GM12878 (cell line): ENCODE results near the gene GRAMD1A. TPM values are rescaled to one million over a fixed set of nuclear protein-coding genes. Genes with fewer than 3 reads are reported as not detected.
A peak's percentile ranks its signal among the peaks of the same experiment; 100 is the strongest.
"Not testable (repeated sequence)": the region's sequence is repeated elsewhere in the genome, so short reads cannot be mapped to it uniquely, and the experiment has no call there.

ENCODE experiments used
- ATAC-seq: fragments of 200-7000 bp; cut with Tn5 transposase; 3 replicates; pipeline ENCODE4 v1.9.1; 2020; ENCODE audit warnings: mild to moderate bottlenecking, moderate library complexity
- BruUV-seq: library from RNA; stranded (reverse); fragments of 400-500 nt; replicated peaks from 2 replicates; lab custom pipeline; 2021; lab: Mats Ljungman, UMichigan
- CTCF ChIA-PET: fragments of 300-600 bp; sonication (Branson Sonifier 250); formaldehyde crosslinking; extraction: SDS; loops from one replicate; lab custom pipeline; 2021; ENCODE audit warnings: inconsistent platforms; lab: Yijun Ruan, JAX
- POLR2A ChIA-PET: fragments of 350-600 bp; formaldehyde crosslinking; extraction: SDS; loops from one replicate; lab custom pipeline; 2021; ENCODE audit warnings: inconsistent platforms; lab: Charles Lee
- RAD21 ChIA-PET: fragments of 300-600 bp; sonication (Branson Sonifier 250); formaldehyde crosslinking; loops from one replicate; lab custom pipeline; 2023; ENCODE audit warnings: antibody characterized with exemption; ENCODE audit not compliant: unreplicated experiment; lab: Charles Lee
- SMC1A ChIA-PET: fragments of 300-600 bp; sonication (Branson Sonifier 250); formaldehyde crosslinking; loops from one replicate; lab custom pipeline; 2023; ENCODE audit not compliant: unreplicated experiment, uncharacterized antibody; lab: Charles Lee
- DNase-seq: peaks from one replicate; pipeline ENCODE4 v3.0.0-alpha.2; 2011; ENCODE audit warnings: low read depth, low spot score
- FAIRE-seq: peaks from 3 replicates; lab custom pipeline; 2011; peaks lifted over from hg19 to GRCh38; lab: Jason Lieb, UNC
- H2AFZ ChIP-seq: 2 replicates; pipeline ENCODE4 v1.6.0; 2011; ENCODE audit warnings: low read depth, low read length, control low read depth; ENCODE audit not compliant: control insufficient read depth
- H3K27ac ChIP-seq: 2 replicates; pipeline ENCODE4 v1.5.1; 2011; ENCODE audit warnings: control low read depth; ENCODE audit not compliant: control insufficient read depth, insufficient read depth
- H3K27me3 ChIP-seq, 2 experiments: replicated peaks in 1 of 2; 2 replicates each; pipeline versions ENCODE4 v1.6.0 to v1.6.1; 2011; ENCODE audit warnings: low read length in 1 of 2; ENCODE audit not compliant: control insufficient read depth in 2 of 2, insufficient read depth in 2 of 2
- H3K36me3 ChIP-seq, 2 experiments: 2 replicates each; pipeline ENCODE4 v1.5.1; 2011; ENCODE audit warnings: low read length in 1 of 2; ENCODE audit not compliant: control insufficient read depth in 2 of 2, insufficient read depth in 2 of 2
- H3K4me1 ChIP-seq: 2 replicates; pipeline ENCODE4 v1.6.1; 2011; ENCODE audit warnings: mild to moderate bottlenecking, low read length, moderate library complexity, mixed read lengths; ENCODE audit not compliant: control insufficient read depth, insufficient read depth
- H3K4me2 ChIP-seq: 2 replicates; pipeline ENCODE4 v1.6.0; 2011; ENCODE audit warnings: control low read depth; ENCODE audit not compliant: control insufficient read depth, insufficient read depth
- H3K4me3 ChIP-seq: fragments of 200-600 bp; sonication (generic); 2 replicates; pipeline ENCODE4 v1.5.1; 2016
- H3K79me2 ChIP-seq: 2 replicates; pipeline ENCODE4 v1.6.0; 2011; ENCODE audit warnings: low read length; ENCODE audit not compliant: control insufficient read depth, insufficient read depth
- H3K9ac ChIP-seq: 2 replicates; pipeline ENCODE4 v1.8.0; 2011; ENCODE audit warnings: low read length, control low read depth, mixed read lengths; ENCODE audit not compliant: control insufficient read depth, insufficient read depth
- H3K9me3 ChIP-seq: replicated peaks from 3 replicates; pipeline ENCODE4 v1.5.1; 2011; ENCODE audit warnings: mild to moderate bottlenecking, low read length; ENCODE audit not compliant: control insufficient read depth, insufficient read depth
- H4K20me1 ChIP-seq: 2 replicates; pipeline ENCODE4 v1.6.0; 2011; ENCODE audit not compliant: control insufficient read depth, insufficient read depth
- POU2F2 ChIP-seq: IDR thresholded peaks from 3 replicates; pipeline ENCODE4 v1.6.1; 2011; ENCODE audit warnings: low read depth, mild to moderate bottlenecking, low read length, borderline replicate concordance
- RUNX3 ChIP-seq: IDR thresholded peaks from 2 replicates; pipeline ENCODE4 v1.6.1; 2012; ENCODE audit warnings: low read length, inconsistent platforms
- WGBS: methylation state at CpG from one replicate; pipeline ENCODE4 v1.1.6; 2016; ENCODE audit warnings: low lambda C conversion rate; ENCODE audit not compliant: insufficient replicate concordance, insufficient coverage; ENCODE audit errors: missing lambda C conversion rate; 5-methylcytosine and 5-hydroxymethylcytosine counted together
- in situ Hi-C: fragments of 300-500 bp; cut with MboI; formaldehyde crosslinking; loops from 9 replicates; pipeline ENCODE4 v1.14.3; 2018; ENCODE audit warnings: mixed read lengths
- intact Hi-C: fragments of 100-400 bp; cut with micrococcal nuclease; formaldehyde crosslinking; loops from one replicate; pipeline ENCODE4 v1.14.2; 2022; ENCODE audit not compliant: unreplicated experiment
- polyA plus RNA-seq, 11 experiments: library from polyadenylated mRNA; depleted of rRNA in 4 of 11; unstranded in 6 of 11; stranded (reverse) in 5 of 11; fragments of >200 nt; fragmentation: Nextera tagmentation in 4 of 11; fragmentation: Illumina TruSeq in 1 of 11; extraction: Ambion mirVana in 4 of 11; extraction: Trizol in 1 of 11; gene quantifications; 1 replicate in 1 of 11; 2 replicates in 10 of 11; pipeline versions ENCODE4 v1.2.1 to v1.2.3, GENCODE V29; 2011 to 2016; ENCODE audit warnings: inconsistent platforms in 2 of 11, missing spikeins in 2 of 11, low read depth in 1 of 11
- total RNA-seq, 4 experiments: library from RNA; depleted of rRNA in 3 of 4; stranded (reverse); fragments of >200 nt in 3 of 4; fragmentation: Illumina TruSeq in 1 of 4; extraction: Trizol in 1 of 4; gene quantifications; 2 replicates each; pipeline versions ENCODE4 v1.2.1 to v1.2.3, GENCODE V29; 2013 to 2021

The GRAMD1A gene
- total and polyA plus RNA-seq, 10 of the 15 experiments (the other 5 are each of a cell fraction or from before 2014, with no cell fraction given), result 0.79 to 73.6 (median 35.3) TPM

GRCh38 chr19:34997071-34997617 is 3.0 kb upstream of the GRAMD1A start:
- 60% methylated on average over 7 of the region's 8 CpGs for WGBS
- ATAC-seq (no peak), DNase-seq (no peak)
- H3K27me3 ChIP-seq, result no peaks in the 10 kb centered on the region
- CTCF ChIA-PET, result interaction anchor here (1.7 kb wide), 1 partner anchor 23 kb away, joined by 4 read pairs; no protein-coding TSS in a partner anchor
- no peaks in the 10 kb centered on the region; the same call in 2 of the 3 replicates for H3K9me3 ChIP-seq
- no peak overlapping the region for H3K4me2 ChIP-seq
- no peak overlapping the region for H3K9ac ChIP-seq
- H3K36me3 ChIP-seq, result no peaks in the 10 kb centered on the region
- H3K27ac ChIP-seq, result peak overlapping the region; percentile 35
- no TSS peak for BruUV-seq
- peaks cover 29% of the 10 kb centered on the region for H3K4me1 ChIP-seq
- POLR2A ChIA-PET, result interaction anchor here (0.7 kb wide), 1 partner anchor 1143 kb away, joined by 3 read pairs; the partner anchor contains the start of gene CAPNS1
- RAD21 ChIA-PET, result no interaction called here
- TF ChIP-seq RUNX3, result peak; percentile 22; the same call in 1 of the 2 replicates
- TF ChIP-seq POU2F2, result no peak
- TF ChIP-seq, all 136 proteins: peak for 1
- peaks cover 22% of the 10 kb centered on the region for H3K79me2 ChIP-seq
- FAIRE-seq, result peak; percentile 7
- intact Hi-C loops, result no loop called here
- SMC1A ChIA-PET, result interaction anchor here (1.0 to 1.2 kb wide), 2 partner anchors 8 to 23 kb away, joined by 3 to 9 read pairs; no protein-coding TSS in a partner anchor
- no peak overlapping the region for H3K4me3 ChIP-seq
- H4K20me1 ChIP-seq, result no peaks in the 10 kb centered on the region
- in situ Hi-C loops, result no loop called here
- H2AFZ ChIP-seq, result peak overlapping the region; percentile 87

GRCh38 chr19:34998224-34998623 is 1.9 kb upstream of the GRAMD1A start:
- in situ Hi-C loops, H3K9ac ChIP-seq, H4K20me1 ChIP-seq, BruUV-seq, DNase-seq, H3K4me2 ChIP-seq, H3K27me3 ChIP-seq, intact Hi-C loops, H3K4me3 ChIP-seq, CTCF ChIA-PET, FAIRE-seq, H3K9me3 ChIP-seq, SMC1A ChIA-PET, ATAC-seq, H3K36me3 ChIP-seq, H2AFZ ChIP-seq: not testable (repeated sequence)
- Histone ChIP-seq H3K27ac (peak overlapping the region; percentile 86; the same call in 1 of the 2 replicates), H3K79me2 (peaks cover 31% of the 10 kb centered on the region), H3K4me1 (peaks cover 37% of the 10 kb centered on the region)
- WGBS, result over 99% methylated on average over 7 of the region's 7 CpGs
- ChIA-PET RAD21 (interaction anchor here (3.5 kb wide), 1 partner anchor 8 kb away, joined by 33 read pairs; no protein-coding TSS in a partner anchor), POLR2A (interaction anchor here (1.1 to 4.7 kb wide), 2 partner anchors 8 to 24 kb away, joined by 4 to 38 read pairs; no protein-coding TSS in a partner anchor)
